Measurements from ENCODE around the gene ASGR2. TPM values are rescaled to one million over a fixed set of nuclear protein-coding genes. Genes with fewer than 3 reads are reported as not detected.

Gene ASGR2
- polyA plus RNA-seq, 1 of the 3 experiments (the other 2 are of a cell fraction) = not detected

- no peaks in the 10 kb centered on the region for H3K79me2 ChIP-seq (ENCODE audit: insufficient read depth)
- H2AFZ ChIP-seq (ENCODE audit: low read depth) = no peak overlapping the region
- no peaks in the 10 kb centered on the region for H3K4me1 ChIP-seq (ENCODE audit: control insufficient read depth in 1 of 2, insufficient read depth in 2 of 2, low read depth in 1 of 2, low read length in 1 of 2)
- no peaks in the 10 kb centered on the region for H3K36me3 ChIP-seq (replicated peaks in 1 of 2; ENCODE audit: control insufficient read depth in 1 of 2, insufficient read depth in 2 of 2, low read length in 1 of 2)
- H3K27me3 ChIP-seq (ENCODE audit: insufficient read depth) = peaks cover 82% of the 10 kb centered on the region
- no peak overlapping the region for H3K27ac ChIP-seq (ENCODE audit: low read depth in 2 of 2, low read length in 1 of 2)
- H3K9me2 ChIP-seq = no peaks in the 10 kb centered on the region
- POLR2A ChIA-PET = no interaction called here
- no peaks in the 10 kb centered on the region for H4K20me1 ChIP-seq (ENCODE audit: insufficient read depth)
- DNase-seq = no peak
- no peak overlapping the region for H3K4me2 ChIP-seq
- no peak for TF ChIP-seq RCOR1 (IDR thresholded peaks at IDR 0.05; ENCODE audit: low read length)
- 43% methylated on average over 11 of the region's 11 CpGs for WGBS (ENCODE audit: low lambda C conversion rate)
- CTCF ChIA-PET = interaction anchor here (0.9 to 2.6 kb wide), 5 partner anchors 14 to 74 kb away, joined by 3 to 13 read pairs (median 3); partner anchors contain the start of gene SLC16A11
- H3F3A ChIP-seq (replicated peaks; ENCODE audit: insufficient read depth) = peaks cover 5% of the 10 kb centered on the region
- H3K9ac ChIP-seq = no peak overlapping the region
- no peak overlapping the region for H3K4me3 ChIP-seq (ENCODE audit: low read depth in 2 of 2, low read length in 1 of 2)
- no peaks in the 10 kb centered on the region for H3K9me3 ChIP-seq
Observed at GRCh38 chr17:7119314-7119713, 4.7 kb upstream of the ASGR2 start.

- no peaks in the 10 kb centered on the region for H3K9me3 ChIP-seq
- ChIA-PET CTCF (interaction anchor here (1.6 to 2.2 kb wide), 3 partner anchors 22 to 69 kb away, joined by 5 to 8 read pairs (median 8); no protein-coding TSS in a partner anchor), POLR2A (no interaction called here)
- WGBS (ENCODE audit: low lambda C conversion rate) = 28% methylated on average over 19 of the region's 19 CpGs
- H3K9ac ChIP-seq = no peak overlapping the region
- no peak overlapping the region for H3K27ac ChIP-seq (ENCODE audit: low read depth in 2 of 2, low read length in 1 of 2)
- no peaks in the 10 kb centered on the region for H3K4me1 ChIP-seq (ENCODE audit: control insufficient read depth in 1 of 2, insufficient read depth in 2 of 2, low read depth in 1 of 2, low read length in 1 of 2)
- peaks cover 58% of the 10 kb centered on the region for H3K27me3 ChIP-seq (ENCODE audit: insufficient read depth)
- no peaks in the 10 kb centered on the region for H3K36me3 ChIP-seq (replicated peaks in 1 of 2; ENCODE audit: control insufficient read depth in 1 of 2, insufficient read depth in 2 of 2, low read length in 1 of 2)
- DNase-seq = no peak
- H2AFZ ChIP-seq (ENCODE audit: low read depth) = no peak overlapping the region
- H3F3A ChIP-seq (replicated peaks; ENCODE audit: insufficient read depth) = peaks cover 2% of the 10 kb centered on the region
- no peaks in the 10 kb centered on the region for H3K79me2 ChIP-seq (ENCODE audit: insufficient read depth)
- H3K4me2 ChIP-seq = no peak overlapping the region
- H3K9me2 ChIP-seq = no peaks in the 10 kb centered on the region
- H4K20me1 ChIP-seq (ENCODE audit: insufficient read depth) = no peaks in the 10 kb centered on the region
- H3K4me3 ChIP-seq (ENCODE audit: low read depth in 2 of 2, low read length in 1 of 2) = no peak overlapping the region
- no peak for TF ChIP-seq FOSL2 (IDR thresholded peaks at IDR 0.05; ENCODE audit: borderline replicate concordance, low read depth)
- TF ChIP-seq FOXJ3 (CRISPR knock-in tag; IDR thresholded peaks at IDR 0.05) = no peak
- no peak for TF ChIP-seq TEAD4 (IDR thresholded peaks at IDR 0.05; ENCODE audit: borderline replicate concordance, insufficient read depth)
- TF ChIP-seq CTCF (IDR thresholded peaks at IDR 0.05) = no peak
- TF ChIP-seq RAD21 (IDR thresholded peaks at IDR 0.05; ENCODE audit: low read length) = no peak
- TF ChIP-seq FOXM1 (IDR thresholded peaks at IDR 0.05; ENCODE audit: low read depth) = no peak
- no peak for TF ChIP-seq SIN3A (IDR thresholded peaks at IDR 0.05; ENCODE audit: borderline replicate concordance, low read depth, low read length)
- TF ChIP-seq MXI1 (IDR thresholded peaks at IDR 0.05; ENCODE audit: low read depth, low read length) = no peak
- TF ChIP-seq SMC3 (IDR thresholded peaks at IDR 0.05; ENCODE audit: low read depth, low read length) = no peak
- TF ChIP-seq NFIC (IDR thresholded peaks at IDR 0.05; ENCODE audit: borderline replicate concordance) = no peak
- TF ChIP-seq RXRA (IDR thresholded peaks at IDR 0.05; ENCODE audit: borderline replicate concordance, low read depth) = no peak
Observed at GRCh38 chr17:7114875-7115614, 423 bp upstream of the ASGR2 start.

Data from SK-N-SH (cell line).